ENCODE data around the gene ZNF385A.
A peak's percentile ranks its signal among the peaks of the same experiment; 100 is the strongest.

The ZNF385A gene

DNA sequence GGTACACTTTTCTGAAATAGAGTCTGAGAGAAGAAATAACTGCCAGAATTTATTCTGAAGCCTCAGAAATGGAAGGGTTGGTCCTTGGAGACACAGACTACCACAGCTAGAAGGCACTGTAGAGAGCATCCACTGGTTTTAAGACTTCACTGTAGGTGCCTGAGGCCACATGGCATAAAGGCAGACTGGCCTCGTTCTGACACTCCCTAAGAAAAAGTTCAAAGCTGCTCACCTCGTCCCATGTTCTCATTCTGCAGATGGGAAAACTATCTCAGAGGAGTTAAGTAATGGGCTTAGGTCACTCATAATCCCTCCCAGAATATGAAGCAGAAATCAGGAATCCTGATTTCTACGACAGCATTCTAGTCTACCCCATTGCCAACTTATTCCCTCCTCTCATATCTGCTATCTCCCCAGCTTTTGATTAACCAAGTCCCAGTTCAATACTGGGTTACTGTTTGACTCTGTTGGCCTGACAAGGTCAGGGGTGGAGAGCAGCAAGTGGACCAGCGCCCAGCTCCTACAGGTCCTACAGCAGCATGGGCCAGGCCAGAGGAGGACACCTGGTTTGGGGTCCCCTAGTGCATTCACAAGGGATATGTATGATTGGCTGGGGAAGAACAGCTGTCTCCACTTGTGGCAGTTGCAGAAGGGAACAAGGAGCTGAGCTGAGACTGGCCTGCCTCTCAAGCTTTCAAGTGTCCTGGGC lies 30.8 kb upstream of the ZNF385A start:
- DNase-seq (ENCODE audit: low read depth): no peak

DNA sequence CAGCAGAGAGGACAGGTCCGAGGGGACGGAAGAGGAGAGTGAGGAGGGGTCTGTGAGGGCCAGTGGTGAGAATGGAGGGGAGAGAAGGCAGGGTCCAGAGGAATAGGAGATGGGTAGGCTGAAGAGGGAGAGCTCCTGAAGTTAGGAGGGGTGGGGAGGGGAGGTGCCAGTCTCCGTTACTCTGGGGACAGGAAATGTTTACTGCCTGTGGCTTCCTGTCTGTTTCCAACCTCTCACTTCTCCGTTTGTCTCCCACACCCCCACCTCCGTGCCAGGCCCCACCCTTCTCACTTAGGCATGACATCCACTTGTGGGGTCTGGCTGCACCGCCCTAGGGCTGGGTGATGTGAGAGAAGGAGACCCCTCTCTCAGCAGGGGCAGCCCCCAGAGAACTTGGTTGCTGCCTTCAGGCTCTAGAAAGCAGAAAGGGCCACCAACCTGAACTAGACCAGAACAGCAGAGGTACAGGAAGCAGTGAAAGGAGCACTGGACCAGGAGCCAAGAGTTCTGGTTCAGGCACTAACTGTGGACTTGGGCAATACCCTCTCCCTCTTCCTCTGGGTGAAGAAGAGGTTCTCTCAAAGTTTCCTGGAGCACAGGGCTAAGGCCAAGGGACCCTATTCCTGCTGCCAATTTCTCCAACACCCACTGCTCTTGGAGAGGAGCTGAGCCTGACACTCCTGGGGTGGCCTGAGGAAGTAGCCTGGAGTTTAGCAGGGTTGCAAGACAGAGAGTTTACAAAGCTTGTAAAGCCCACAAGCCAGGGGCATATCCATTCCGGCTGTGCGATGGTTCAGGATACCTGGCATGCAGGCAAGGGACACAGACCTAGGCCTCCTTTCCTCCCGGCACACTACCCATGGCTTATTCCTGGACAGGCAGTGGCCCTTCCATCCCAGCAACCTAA lies 29.0 kb upstream of the ZNF385A start:
- peak; percentile 57 for DNase-seq (ENCODE audit: low read depth)

DNA sequence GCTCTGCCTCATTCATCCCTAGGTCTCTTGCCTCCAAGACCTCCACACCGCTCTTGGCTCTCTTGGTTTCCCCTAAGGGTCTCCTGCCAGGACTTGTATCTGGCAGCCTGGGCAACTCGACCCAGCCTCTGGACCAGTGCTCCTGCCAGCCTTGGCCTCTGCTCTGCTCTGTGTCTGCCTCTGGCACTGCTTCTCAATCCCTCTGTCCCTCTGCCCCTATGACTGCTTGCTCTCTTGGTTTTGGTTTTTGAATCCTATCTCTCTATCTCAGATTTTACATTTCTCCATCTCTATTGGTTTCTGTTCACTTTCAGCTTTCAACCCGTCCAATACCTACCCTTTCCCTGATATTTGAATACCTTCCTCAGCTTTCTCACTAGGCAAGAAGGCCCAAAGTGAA lies 28.3 kb upstream of the ZNF385A start:
- DNase-seq (ENCODE audit: low read depth): no peak

DNA sequence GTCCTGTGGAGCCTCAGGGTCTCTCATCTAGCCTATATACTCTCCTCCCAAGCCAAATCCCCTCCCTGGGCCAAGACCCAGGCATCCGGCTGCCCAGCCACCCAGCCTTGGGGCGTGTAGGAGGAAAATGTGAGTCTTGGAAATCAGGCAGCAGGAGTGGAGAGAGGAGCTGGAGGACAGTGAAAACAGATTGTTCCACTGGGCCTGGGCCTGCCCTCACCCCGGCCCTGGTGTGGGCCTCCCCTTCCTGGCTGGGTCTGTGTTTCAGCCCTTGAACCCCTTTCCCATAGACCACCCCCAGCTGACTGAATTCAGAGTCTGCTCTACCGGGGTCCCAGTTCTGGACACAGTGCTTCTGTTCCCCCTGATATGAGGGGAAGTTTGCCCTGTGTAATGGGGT lies 27.8 kb upstream of the ZNF385A start:
- DNase-seq (ENCODE audit: low read depth): no peak

DNA sequence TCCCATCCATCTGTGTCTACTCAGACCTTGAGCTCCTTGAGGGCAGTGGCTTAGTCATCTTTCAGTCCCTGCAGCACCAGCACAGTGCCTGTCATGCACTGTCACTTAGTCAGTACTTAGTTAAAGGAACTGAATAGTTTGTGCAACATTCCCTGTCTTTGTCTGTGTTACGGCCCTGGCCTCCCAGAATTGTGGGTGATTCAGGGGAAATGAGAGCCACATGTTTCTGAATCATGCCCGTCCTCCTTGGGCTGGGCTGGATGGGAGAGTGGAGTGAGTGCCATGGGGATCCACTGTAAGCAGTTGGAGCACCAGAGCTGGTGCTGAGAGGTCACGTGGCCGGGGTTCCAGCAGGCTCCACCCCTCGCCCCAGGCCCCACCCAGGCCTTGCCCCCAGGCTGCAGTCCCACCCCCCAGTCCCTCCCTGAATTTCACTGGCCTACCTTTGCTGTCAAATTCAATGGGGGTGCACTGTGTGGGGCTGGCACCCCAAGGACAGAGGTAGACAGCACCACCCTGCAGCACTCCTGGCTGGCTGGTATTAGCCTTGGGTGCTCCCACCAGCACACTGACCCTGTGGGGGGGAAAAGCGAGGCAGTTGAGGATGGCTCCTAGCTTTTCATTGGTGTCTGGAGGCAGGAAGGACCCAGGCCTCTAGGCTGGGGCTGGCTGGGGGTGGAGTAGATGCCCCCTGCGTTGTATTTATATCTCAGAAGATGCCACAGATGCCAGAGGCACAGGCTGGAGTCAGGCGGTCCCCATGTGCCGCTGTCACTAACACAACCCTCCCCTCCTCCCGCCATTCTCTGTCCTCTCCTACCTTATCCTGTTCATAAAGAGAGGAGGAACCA lies 27.1 kb upstream of the ZNF385A start:
- peak; percentile 28 for DNase-seq (ENCODE audit: low read depth)

DNA sequence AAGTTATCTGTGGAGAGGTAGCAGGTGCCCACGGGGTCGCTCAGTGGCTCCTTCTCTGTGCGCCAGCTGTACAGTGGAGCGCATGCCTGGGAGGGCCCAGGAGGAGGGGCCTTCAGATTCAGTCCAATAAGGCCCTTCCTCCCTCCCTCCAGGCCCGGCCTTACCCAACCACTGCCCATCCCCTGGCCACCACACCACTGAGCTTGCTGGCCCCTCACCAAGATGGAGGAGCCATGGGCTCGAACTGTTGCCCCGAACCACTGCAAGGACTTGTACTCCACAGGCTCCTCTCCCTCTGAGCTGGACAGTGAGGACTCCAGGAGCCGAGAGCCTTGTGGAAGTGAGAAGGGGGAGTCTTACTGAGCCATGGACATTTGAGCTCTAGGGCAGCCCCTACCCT lies 24.7 kb upstream of the ZNF385A start:
- no peak for DNase-seq (ENCODE audit: low read depth)

DNA sequence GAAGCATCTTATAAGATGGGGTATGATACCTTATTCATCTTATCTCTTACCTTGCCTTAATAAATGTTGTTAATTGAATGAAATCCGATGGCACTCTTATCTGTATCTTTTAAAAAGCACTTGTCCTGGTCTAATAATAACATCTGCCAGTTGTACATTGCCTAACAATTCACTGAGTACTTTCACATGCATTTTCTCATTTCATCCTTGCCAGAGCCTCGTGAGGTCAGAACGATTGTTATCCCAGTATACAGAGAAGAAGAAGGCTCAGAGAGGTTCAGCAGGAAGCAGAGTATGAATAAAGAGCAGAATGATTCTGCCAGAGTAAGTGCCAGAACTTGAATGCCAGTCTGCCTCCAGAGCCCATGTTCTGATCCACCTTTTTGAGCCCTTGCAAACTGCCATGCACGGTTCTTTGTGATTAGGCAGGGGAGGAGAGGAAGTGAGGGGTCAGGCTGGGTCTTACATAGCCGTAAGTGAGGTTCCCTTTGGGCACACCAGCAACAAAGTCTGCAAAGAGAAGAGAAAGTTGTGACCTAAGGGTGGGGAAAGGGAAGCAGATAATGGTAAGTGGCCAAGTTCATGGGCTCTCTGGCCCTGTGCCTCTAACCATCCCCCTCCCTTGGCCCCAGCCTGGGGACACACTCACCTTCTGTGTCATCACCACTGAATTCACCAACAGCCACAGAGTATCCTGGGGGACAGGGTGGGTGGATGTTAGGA lies 22.8 kb upstream of the ZNF385A start:
- DNase-seq (ENCODE audit: low read depth): no peak

DNA sequence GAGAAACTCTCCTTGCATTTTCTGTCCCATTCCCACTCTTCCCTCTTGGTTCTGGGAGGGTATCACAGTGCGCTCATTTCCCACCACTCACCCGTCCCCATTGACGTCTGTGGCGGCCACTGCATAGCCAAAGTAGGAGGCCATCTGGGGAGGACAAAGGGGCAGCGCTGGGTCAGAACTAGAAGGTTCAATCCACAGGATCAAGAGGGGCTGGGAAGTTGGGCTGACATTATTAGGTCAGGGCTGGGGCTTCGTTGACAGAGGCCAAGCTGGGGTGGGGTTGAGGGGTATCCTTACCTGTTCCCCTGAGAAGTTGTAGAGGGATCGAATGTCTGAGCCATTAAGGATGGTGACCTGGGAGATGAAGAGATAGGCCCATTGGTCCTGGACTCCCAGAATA lies 21.0 kb upstream of the ZNF385A start:
- DNase-seq (ENCODE audit: low read depth): no peak

DNA sequence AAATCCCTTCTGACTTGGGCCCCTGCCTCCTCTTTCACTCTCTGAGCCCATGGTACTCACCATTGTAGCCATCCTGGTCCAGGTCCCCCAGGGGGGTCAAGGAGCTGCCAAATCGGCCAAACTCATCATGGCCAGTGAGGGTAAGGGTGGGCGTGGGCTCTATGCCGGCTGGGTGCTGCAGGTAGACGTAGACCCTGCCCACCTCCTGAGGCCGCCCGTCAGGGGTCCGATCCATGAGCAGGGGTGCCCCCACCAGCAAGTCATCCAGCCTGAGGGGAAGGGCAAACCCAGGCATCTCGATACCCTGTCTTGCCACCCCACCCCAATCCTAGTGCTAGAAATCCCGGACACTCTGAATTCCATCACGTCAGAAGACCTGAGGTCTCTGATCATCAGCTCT lies 20.6 kb upstream of the ZNF385A start:
- no peak for DNase-seq (ENCODE audit: low read depth)

DNA sequence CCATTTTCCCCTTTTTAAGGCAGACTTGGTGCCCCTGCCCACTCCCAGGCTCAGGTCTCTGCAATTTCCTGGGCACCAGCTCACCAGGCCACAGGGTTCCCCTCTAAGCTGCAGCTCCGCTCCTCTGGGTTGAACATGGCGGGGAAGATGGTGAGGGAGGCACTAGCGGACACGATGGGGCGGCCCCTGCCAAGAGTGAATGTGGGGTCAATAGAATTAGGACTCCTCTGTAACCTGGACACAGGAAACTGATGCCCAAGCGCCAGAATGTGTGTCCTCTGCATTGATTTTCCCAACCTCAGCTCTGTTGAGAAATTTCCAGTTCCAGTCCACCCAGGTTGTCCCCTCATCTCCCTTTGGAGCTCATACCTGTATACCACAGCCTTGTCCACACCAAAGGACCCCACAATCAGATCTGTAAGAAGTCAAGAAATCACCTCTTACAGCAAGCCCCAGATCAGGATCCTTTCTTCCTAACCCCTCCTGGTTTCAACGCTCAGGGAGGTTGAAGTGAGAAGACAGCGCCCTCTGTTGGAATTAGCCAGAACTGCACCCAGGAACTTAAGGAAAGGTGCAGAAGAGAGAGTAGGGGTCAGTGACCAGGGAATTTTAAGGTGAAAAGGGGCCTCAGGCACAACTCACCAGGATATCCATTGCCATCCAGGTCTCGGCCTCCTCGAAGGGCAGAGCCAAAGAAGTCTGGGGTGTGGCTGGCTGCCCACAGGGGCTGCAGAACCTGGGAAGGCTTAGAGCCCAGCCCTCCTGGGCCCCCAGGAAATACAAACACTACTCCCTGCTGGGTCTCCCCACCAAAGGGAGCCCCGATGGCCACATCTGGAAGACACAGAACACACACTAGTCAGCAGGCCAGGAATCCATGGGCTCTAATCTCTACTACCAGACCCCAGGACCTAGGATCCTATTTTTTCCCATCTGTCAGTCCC lies 19.8 kb upstream of the ZNF385A start:
- peak; percentile 43 for DNase-seq (ENCODE audit: low read depth)

DNA sequence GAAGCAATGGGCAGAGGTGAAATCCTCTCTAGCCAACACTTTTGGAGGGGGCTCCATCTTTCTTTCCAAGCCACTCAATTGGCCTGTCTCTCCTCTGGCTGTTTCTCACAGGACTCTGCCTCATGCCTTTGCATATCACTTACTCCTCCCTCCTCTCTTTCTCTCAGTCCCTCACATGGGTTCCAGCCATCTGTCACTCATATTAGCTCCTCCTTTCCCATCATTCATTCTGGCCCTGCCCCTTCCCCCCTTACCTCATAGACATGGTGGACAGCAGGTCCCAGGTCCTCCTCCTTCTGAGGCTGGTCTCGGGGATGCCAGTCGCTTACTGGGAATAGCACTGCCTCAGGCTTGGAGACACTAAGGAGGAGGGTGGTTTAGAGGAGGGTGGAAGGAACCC lies 16.6 kb upstream of the ZNF385A start:
- no peak for DNase-seq (ENCODE audit: low read depth)

DNA sequence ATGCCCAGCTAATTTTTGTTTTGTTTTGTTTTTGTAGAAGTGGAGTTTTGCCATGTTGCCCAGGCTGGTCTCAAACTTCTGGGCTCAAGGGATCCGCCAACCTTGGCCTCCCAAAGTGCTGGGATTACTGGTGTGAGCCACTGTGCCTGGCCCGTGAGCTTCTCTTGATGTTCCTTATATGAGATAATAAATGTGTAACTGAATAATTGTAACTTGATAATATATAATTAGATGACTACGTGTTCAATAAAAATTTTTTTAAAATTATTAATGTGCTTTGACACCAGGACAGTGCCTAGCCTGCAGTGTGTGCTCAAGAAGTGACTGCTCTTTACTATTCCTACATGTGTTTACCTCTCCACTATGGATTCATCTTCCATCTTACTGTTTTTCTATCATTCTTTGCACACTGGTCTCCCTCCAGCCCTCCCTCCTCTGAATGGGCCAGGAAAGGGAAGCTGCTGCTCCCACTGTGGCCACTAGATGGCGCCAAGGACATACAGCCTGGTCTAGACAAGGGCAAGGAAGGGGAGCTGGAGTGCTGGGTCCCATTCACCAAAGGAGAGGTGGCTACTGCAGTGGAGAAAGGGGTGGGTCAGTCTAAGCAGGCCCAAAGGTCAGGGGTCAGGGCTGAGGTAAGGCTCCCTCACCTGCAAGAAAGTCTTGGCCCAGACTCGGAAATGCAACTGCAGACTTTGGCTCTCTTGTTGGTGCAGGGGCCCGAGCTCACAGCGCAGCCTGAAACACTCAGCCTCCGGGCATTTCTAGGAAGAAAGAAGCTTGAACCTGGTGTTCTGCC lies 14.7 kb upstream of the ZNF385A start:
- DNase-seq (ENCODE audit: low read depth): peak; percentile 78

DNA sequence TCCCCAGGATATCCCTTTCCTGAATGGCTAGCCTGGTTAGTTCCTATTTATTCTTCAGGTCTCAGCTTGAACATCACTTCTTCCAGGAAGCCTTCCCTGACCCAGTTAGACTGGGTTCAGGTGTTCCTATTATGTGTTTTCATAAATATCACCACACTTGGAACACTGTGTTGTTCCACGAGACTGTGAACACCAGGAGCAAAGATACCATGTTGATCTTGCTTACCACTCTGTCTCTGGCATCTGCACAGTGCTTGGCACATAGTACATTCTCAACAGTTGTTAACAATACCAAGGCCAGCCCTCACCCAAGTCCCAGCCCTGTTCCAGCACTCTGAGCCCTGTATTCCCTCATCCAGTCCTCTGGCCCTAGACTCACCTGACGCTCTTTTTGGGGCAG lies 13.7 kb upstream of the ZNF385A start:
- DNase-seq (ENCODE audit: low read depth): no peak

DNA sequence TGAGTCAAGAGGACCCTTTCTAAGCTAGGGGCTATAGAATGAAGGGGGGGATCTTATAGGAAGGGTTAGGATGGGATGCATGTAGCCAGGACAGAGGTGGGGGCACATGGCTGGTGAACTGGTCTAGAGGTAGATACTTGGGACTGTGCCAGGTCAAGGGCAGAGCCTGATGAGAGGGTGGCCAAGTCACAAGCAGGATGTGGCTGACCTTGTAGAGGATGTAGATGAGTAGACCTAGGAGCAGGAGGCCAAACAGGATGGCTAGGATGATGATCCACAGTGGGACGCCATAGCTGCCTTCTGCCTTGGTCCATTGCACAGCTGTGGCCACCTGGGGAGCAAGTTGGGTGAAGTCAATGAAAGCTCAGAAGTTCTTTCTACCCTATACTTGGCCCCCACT lies 12.6 kb upstream of the ZNF385A start:
- DNase-seq (ENCODE audit: low read depth): no peak

DNA sequence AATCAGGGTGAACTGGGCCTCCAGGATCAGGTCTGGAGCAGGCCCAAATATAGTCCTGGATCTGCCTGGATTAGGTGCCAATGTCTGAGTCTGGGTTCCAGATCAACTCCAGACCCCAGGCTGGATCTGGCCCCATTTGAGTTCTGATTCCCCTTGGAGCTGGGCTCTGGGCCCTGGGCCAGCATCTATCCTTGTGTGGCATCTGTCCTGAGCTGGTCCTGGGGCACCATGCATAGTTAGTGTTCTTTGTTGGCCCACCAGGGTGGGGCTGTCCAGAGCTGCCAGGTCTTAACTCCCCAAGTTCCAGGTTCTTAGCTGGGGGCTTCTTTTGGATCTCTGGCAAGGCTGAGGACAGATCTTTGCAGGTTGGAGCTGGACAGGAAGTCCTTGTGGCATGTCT lies 11.0 kb upstream of the ZNF385A start:
- DNase-seq (ENCODE audit: low read depth): no peak

DNA sequence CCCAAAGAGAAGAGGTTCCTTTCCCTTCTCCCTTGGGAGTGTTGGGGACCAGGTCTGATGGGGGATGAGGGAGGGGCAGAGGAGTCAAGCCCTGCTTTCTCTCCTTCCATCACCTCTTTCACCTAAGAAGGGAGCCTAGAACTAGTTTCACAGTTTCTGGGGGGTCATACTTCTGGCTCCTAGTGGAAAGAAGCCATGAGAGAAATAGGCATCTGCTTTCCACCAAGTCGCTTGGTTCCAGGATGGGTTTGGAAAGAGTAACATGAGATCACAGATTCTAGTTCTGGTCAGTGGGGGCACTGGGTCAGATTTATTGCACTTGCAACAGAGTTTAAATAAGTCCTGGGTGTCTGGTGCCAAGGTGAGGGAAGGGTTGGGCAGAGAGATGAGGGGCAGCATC lies 10.5 kb upstream of the ZNF385A start:
- no peak for DNase-seq (ENCODE audit: low read depth)

DNA sequence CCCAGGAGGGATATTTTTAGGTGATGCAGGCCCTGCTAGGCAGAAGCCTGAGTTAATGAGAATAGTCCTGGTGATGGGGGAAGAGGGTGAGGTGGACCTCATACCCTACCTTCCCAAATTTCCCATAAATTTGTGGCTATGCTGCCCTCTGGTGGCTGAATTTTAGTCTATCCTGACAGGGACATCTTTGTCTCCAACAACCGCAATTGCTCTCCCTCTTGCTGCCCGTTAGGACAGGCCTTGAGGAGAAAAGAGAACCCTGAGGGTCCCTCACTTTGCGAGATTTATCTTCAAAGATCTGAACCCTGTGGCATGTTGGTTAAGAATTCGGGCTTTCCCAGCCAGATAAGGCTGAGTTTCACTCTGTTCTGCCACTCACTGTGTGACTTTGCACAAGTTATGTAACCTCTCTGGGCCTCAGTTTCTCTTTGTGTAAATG lies 9.8 kb upstream of the ZNF385A start:
- no peak for DNase-seq (ENCODE audit: low read depth)

DNA sequence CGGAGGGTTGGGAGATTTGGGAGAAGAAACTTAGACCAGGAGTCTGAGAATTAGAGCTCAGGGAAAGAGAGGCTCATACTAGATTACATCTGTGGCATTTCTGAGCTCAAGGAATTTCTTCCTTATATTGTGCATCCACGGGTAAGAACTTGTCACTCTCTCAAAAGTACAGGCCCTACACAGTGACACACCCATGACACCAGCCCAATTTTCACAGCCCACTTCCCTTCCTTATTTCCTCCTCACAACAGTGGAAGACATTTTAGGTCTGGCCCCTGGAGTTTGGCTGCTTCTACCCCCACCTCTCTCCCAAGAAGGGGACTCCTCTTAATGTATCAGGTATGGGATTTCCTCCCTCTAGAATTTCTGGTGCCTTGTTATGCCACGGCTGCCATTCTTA lies 9.2 kb upstream of the ZNF385A start:
- no peak for DNase-seq (ENCODE audit: low read depth)

DNA sequence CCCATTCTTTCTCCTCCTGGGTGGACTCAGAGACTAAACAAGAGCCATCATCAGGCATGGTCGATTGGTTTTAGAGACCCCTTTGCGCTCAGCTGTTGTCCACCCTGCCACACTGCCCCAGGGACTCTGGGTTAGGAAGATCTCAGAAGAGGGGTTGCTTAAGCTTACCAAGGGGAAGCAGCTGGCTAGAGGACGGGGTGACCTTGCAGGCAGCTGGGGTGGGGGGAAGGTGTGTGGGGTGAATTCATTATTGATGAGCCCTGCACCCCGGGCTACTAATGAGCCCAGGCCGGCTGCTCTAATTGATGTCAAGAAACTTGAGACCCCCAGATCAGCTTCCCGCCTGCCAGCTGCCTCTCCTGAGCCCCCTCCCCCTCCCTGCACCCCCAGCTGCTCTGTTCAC lies 8.7 kb upstream of the ZNF385A start:
- DNase-seq (ENCODE audit: low read depth): no peak

Measured in activated T-helper 9 cell treated with anti-CD3 and anti-CD28 coated beads, Interleukin-2, amount 50 U/mL, for 16 hours (primary cell).